Brain pericyte (primary cell): Measurements from ENCODE around the gene RNFT2.
"Not testable (repeated sequence)": the region's sequence is repeated elsewhere in the genome, so short reads cannot be mapped to it uniquely, and the experiment has no call there.

Experiments used
- DNase-seq: peaks from one replicate; pipeline ENCODE4 v3.0.0-alpha.2; 2012; ENCODE audit warnings: low read depth, low spot score

RNFT2 gene

DNA sequence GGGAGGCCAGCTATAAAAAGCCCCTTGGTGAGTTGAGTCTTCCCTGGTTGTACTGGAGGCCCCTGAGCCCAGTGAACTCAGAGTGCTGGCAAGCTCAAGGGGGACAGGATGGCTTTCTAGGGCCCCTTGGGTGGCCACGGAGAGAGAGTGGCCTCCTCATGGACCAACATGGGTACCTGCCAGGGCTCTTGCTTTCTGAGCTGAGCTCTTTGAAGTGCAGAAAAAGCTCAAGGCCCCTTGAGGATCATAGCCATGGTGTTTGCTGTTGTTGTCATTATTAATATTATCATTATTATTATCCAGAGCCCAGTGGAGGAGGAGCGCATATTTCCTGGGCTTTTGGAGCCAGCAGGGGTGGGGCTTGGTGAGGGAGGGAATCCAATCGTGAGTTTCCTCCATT, 6.7 kb downstream of the RNFT2 start:
- DNase-seq: no peak

DNA sequence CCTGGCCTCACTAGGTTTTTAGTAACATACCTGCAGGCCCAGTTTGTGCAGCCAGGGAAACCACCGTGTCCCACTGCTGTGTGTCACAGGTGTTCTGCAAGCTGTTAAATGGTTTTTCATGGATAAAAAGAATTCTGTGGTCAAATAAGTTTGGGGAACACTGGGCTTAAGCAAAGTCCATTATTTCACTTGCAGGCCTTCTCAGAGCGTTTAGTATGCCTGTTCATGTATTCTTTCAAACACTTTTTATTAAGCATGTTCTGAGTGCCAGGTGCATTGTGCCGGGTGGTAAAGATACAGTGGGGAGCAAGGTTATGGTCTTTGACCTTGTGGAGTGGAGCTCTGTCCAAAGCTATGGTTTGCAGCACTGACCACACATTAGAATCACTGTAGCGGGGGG, 7.4 kb downstream of the RNFT2 start:
- DNase-seq: no peak

DNA sequence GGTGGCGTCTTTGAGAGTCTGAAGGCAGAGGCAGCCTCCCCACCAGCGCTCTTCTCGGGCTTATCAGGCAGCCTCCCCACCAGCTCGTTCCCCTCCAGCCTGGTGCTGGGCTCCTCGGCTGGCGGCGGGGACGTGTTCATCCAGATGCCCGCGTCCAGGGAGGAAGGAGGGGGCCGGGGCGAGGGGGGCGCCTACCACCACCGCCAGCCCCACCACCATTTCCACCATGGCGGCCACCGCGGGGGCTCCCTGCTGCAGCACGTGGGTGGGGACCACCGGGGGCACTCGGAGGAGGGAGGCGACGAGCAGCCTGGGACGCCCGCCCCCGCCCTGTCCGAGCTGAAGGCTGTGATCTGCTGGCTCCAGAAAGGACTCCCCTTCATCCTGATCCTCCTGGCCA, 11.8 kb downstream of the RNFT2 start:
- no peak for DNase-seq

DNA sequence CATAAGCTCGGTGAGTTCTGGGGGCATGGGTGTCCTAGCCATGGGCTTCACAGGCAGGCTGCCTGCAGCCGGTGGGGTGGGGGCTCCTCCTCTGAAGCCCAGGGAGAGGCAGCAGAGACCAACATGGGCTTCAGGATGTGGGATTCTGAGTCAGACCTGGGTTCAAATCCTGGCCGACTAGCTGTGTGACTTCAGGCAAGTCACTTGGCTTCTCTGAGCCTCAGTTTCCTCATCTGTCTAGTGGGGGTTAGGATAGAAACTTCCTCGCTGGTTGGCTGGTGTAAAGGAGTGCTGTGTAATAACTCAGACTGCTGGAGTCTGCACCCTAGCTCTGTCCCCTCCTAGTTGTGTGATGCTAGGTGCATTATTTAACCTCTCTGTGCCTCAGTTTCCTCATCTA, 12.2 kb downstream of the RNFT2 start:
- no peak for DNase-seq

DNA sequence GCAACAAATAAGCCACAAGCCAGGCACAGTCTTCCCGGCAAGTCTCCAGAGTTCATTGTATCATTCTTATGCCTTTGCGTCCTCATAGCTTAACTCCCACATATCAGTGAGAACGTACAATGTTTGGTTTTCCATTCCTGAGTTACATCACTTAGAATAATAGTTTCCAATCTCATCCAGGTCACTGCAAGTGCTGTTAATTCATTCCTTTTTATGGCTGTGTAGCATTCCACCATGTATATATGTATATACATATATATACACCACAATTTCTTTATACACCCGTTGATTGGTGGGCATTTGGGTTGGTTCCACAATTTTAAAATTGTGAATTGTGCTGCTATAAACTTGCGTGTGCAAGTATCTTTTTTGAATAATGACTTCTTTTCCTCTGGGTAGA, 16.0 kb downstream of the RNFT2 start:
- not testable (repeated sequence) for DNase-seq

DNA sequence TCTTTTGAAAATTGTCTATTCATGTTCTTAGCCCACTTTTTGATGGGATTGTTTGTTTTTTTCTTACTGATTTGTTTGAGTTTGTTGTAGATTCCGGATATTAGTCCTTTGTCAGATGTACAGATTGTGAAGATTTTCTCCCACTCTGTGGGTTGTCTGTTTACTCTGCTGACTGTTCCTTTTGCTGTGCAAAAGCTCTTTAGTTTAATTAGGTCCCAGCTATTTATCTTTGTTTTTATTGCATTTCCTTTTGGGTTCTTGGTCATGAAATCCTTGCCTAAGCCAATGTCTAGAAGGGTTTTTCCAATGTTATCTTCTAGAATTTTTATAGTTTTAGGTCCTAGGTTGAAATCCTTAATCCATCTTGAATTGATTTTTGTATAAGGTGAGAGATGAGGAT, 16.7 kb downstream of the RNFT2 start:
- DNase-seq: not testable (repeated sequence)

DNA sequence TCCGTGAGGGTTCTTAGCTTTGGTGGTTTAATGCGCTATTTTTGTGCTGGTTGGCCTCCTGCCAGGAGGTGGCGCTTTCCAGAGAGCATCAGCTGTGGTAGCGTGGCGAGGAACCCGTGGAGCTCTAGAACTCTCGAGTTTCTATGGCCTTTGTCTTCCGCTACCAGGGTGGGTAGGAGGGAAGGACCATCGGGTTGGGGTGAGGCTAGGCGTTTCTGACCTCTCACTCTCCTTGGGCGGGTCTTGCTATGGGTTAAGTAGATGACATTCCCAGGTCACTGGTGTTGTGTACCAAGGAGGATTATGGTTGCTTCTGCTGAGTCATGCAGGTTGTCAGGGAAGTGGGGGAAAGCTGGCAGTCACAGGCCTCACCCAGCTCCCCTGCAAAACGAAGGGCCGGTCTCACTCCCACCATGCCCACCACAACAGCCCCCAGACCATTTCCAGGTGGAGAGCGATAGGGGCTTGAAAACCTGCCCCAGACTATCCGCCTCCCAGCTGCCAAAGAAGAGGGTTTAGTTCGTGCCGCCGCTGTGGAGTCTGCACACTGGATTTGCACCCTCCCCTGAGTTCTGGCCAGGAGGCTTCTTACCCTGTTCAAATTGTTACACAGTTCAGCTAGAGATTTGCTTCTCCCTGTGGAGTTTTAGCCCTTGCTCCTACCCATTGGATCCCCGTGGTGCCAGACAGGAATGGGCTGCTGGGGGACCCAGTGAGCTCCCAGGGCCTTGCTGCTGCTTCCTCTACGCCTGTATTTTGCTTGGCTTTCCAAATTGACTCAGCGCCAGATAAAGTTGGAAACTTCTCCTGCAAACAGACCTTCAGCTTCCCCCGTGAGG, 21.9 kb downstream of the RNFT2 start:
- no peak for DNase-seq

DNA sequence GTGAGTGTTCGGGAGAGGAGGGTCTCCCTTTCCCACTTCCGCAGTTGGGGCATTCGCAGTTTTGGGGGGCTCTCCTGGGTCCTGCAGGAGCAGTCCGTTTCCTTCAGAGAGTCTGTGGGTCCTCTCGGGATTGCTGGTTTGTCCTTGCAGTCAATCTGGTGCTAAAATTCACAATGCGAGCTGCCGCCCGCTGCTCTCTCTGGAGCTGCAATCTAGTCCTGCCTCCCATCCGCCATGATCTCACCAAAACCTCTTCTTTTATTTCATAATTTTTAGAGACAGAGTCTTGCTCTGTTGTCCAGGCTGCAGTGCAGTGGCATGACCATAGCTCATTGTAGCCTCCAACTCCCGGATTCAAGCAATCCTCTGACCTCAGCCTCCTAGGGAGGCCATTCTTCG, 22.5 kb downstream of the RNFT2 start:
- DNase-seq: no peak

DNA sequence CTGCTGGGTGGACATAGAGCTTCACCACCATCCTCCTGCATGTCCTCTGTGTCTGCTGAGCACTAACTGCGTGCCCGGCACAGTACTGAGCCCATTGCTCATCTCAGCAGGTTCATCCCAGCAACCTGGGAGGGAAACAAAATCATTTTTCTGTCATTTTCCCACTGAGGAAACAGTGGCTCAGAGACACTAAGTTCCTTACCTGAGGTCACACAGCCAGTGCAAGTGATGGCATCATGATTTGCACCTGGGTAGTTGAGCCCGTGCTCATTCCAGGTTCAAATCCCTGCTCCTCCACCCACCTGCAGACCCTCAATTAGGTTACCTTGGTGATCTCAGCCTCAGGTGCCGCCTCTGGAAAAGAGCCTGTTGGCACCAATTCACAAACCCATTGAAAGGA, 23.4 kb downstream of the RNFT2 start:
- DNase-seq: no peak

DNA sequence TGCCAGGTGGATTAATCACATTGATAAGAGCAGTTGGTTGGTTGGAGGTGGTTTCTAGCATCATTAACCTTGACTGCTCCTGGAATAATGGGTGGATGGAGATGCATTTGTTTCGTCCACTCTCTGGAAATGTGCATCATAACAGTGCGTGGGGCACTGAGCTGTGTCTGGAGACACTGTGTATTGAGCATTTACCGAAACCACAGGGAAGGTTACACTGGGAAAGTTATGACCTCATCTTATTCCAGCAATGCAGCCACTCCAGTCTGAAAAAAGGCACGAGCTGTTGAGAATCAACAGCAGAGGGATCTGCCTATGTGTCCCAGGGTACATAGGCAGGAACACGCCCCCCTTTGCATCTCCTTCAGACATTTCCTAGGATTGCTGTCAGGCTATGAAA, 27.2 kb downstream of the RNFT2 start:
- no peak for DNase-seq

DNA sequence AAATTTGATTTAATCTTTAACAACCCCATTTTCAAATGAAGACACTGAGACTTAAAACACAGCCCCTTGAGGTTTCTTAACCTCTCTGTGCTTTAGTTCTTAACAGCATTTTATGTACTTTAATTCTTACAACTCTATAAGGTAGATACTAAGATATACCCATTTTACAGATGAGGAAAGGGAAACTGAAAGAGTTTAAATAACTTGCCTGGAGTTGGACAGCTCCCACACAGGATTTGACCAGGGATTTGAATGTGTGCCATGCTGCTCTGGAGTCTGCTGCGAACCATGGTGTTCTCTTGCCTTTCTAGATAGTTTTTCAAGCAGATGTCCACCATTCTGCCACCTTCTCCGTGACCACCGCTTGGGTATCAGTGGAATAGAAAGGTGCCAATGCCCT, 28.2 kb downstream of the RNFT2 start:
- DNase-seq: no peak

DNA sequence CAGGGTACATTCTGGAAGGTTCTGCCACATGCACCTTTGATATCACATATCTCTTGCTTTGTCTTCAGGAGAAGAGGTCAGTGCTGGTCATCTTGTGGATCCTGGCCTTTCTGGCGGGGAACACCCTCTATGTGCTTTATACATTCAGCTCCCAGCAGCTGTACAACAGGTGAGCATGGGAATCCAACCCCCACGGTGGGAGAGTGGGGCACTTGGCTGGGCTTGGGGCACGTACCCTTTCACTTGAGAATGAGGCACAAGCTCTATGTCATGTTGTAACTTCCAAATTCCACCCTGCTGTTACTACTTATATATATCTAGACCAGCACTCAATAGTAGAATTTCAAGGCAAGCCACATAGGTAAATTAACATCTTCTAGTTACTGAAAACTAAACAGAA, 28.6 kb downstream of the RNFT2 start:
- no peak for DNase-seq

DNA sequence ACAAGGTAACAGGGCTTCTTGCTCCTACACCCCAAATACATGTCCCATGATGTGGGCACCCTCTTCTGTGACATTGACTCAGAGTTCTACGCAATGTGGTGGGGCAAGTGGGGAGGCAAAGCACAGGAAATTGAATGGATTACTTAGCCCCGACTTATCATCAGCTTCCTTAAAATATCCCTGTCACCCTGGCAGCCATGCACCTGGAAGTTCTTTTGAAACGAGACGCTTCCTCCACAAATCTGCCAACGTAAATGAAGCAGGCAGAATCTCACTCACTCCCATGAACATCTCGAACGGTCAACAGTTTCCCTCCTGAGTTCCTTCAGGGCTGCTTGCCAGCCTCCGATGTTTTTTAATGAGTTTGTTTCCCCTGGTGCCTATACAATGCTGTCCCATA, 33.5 kb downstream of the RNFT2 start:
- DNase-seq: no peak

DNA sequence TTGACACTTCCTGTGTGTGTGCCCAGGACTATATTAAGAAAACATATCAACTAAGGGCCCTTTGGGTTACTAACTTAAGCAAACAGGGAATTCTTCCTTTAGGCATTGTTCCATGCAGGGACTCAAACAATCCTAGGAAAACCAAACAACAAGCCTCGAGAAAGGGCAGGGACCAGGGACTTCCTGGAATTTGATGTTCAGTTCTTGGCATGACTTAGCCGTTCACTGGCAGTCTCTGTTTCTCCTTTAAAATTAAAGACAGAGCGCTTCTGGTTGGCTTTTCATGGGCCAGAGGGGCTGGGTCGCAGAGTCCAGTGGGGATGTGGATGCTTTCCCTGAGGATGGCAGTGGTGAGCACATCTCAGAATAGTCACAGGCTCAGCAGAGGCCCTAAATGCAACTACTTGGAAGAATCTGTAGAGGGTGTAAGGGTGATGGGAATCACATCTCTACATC, 35.2 kb downstream of the RNFT2 start:
- DNase-seq: no peak

DNA sequence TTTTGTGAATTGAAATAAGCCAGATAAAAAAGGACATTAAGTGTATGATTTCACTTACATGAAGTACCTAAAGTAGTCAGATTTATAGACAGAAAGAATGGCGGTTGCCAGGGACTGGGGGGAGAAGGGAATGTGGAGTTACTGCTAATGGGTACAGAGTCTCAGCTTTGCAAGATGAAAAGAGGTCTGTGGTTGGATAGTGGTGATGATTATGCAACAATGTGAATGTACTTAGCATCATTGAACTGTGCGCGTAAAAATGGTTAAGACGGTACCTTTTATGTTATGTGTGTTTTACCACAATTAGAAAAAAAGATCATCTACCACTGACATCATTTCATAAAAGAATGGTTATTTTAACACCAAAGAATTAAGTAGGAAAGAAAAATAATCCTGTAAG, 35.9 kb downstream of the RNFT2 start:
- DNase-seq: no peak

DNA sequence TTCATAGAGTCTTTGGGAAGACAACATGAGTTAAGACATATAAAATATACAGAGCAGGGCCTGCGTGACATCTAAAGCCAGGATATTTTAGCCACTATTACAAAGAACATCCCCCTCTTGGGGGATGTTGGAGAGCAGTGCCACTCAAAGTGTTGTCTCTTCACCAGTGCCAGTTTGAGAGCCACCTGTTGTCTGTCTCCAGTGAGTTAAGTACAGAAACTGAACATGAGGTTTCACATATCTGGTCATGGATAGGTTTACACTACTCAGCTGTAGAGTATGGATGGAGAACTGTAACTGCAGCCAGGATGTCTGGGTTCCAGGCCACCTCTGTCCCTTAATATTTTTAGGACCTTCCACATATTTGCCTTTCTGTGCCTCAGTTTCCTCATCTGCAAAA, 39.1 kb downstream of the RNFT2 start:
- no peak for DNase-seq

DNA sequence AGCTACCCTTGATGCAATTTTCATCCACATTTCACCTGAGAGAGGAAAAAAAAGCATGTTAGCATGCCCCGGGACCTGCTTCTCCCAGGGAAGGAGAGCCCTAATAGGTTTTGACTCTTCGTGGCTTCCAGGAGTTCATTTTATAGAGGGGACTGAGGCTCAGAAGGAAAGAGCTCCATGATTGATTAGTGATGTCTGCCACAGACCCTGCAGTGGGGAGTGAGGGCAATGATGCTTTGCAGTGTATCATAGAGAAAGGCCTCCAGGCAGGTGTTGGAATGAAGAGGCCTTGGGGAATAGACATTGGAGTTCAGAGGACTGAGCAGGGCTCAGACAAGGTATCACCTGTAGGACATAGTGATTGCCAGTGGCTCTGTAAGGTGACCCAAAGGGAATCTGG, 41.5 kb downstream of the RNFT2 start:
- no peak for DNase-seq

DNA sequence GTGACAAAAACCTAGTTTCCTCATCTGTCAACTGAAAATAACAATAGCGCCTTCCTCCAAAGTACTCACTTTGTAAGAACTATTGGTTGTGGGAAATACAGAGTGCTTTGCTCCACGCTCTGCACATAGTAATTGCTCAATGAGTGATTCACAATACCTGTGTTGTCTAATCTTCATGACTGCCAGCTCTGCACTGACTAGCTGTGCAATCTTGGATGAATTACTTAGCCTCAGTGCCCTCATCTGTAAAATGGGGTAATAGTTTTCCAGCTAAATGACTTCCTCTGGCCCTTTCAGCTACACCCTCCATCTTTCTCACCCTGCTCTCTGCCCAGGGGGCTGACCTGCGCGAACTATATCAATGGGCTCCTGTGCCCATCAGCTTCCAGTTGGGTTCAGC, 42.8 kb downstream of the RNFT2 start:
- no peak for DNase-seq

DNA sequence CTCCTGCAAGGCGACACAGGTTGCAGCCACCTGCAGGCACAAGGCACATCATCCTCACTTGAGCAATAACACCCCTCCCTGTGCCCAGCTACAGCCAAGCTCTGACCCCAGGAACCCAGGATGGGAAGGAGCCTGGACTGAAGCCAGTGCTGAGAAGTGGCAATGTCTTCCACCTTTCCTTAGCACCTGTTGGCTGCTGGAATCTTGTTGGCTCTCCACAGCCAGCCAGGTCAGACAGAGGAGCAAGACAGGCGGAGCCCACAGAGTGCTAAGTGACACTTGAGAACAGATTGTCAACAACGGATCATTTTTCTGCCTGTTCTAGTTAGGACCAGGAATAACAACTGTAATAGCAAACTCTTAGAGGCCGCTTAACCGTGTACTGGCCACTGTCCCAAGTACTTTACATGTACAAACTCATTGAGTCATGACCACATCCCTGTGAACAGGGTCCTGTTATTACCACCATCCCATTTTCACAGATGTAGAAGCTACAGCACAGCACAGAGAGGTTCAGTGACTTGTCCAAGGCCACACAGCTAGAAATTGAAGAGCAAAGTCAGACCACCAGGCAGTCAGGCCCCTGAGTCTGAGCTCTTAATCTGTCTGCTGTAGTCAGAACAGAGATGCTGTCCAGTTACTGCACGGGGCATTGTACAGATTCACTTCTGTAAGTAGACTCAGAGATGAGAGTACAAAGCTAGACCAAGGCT, 45.6 kb downstream of the RNFT2 start:
- DNase-seq: no peak

DNA sequence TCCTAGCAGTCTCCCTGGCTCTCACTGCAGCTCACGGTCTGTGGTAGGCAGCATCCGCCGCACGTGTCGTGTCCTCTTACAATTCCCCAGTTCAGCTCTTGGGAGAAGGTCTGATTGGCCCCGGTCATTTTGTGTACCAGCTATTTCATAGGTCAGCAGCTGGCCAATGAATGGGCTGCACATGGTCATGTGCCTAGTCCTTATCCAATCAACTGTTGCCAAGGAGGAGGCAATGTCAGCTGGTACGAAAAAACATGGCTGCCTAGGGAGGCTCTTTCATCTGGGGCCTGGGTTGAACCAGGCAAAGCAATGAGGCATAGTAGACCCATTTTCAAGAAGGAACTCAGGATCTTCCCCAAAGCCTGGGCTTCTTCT, 46.1 kb downstream of the RNFT2 start:
- no peak for DNase-seq

DNA sequence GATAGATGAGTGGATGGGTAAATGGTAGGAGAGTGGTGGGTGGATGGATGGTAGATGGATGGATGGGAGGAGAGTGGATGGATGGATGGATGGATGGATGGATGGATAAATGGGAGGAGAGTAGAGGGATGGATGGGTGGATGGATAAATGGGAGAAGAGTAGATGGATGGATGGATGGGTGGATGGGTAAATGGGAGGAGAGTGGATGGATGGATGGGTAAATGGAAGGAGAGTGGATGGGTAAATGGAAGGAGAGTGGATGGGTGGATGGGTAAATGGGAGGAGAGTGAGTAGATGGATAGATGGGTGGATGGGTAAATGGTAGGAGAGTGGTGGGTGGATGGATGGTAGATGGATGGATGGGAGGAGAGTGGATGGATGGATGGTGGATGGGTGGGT, 51.4 kb downstream of the RNFT2 start:
- DNase-seq: not testable (repeated sequence)

DNA sequence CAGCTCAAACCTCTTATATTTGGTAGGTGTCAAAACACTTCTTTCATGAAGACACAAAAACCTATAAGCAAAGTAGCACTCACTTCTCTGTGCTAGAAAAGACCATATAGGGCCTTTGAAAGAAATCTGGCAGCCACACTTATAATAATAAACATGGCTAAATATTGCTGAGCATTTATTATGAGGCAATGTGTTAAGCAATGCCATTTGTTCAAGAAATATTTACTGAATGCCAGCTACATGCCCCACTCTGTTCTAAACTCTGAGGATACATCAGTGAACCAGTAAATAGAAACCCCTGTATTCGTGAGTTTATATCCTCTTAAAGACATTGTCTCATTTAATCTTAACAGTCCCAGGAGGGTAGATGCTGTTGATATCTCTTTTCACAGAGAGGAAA, 52.0 kb downstream of the RNFT2 start:
- no peak for DNase-seq

DNA sequence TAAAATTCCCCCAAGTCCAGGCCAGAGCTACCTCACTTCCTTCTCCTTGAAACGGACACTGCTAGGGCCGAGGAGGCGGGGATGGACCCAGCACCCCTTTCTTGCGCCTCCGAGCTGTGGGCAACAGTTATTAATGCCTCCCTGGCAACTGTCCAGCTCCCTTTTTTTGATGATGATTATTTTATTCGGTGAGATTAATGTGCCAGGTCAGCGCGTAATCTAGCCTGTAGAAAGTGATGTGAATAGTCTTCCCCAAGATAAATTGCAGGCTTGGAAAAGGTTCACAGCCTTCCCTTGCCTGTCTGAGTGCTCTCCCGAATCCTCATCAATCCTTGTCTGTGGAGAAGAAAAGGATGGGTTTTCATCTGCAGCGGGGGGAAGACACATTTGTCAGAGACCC, 54.3 kb downstream of the RNFT2 start:
- DNase-seq: no peak
